Measurements from ENCODE around the gene DDX17. TPM values are rescaled to one million over a fixed set of nuclear protein-coding genes. Genes with fewer than 3 reads are reported as not detected.

Gene DDX17
- total and polyA plus RNA-seq, 10 of the 15 experiments (the other 5 are each of a cell fraction or from before 2014, with no cell fraction given) = 25.2 to 778 (median 266) TPM

DNA sequence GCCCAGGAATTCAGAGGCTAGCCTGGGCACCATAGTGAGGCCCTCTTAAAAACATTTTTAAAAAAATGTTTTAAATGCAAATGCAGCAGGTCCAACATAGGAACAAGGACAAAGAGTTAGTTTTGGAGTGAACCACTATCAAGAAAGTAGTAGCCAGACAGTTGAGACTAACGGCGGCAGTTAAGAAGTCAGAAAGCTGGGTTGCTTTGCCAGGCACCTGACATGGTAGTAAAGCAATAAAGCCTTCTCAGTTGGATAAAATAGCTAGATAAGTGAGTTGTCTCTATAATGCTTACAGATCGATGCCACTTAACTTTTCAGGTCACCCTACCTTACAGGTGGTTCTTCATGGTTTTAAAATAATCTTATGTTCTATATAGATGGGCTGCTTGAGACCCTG is 16.9 kb upstream of the DDX17 start:
- DNase-seq (ENCODE audit: low read depth, low spot score) (no peak), ATAC-seq (no peak), FAIRE-seq (no peak)
- POLR2A ChIA-PET = interaction anchor here (0.9 kb wide), 1 partner anchor 45 kb away, joined by 3 read pairs; no protein-coding TSS in a partner anchor
- no peak overlapping the region for H3K27ac ChIP-seq (ENCODE audit: control insufficient read depth, insufficient read depth)
- H3K9me3 ChIP-seq (replicated peaks; ENCODE audit: control insufficient read depth, insufficient read depth, low read length) = no peaks in the 10 kb centered on the region
- H3K4me3 ChIP-seq = no peak overlapping the region
- H3K36me3 ChIP-seq (ENCODE audit: control insufficient read depth in 2 of 2, insufficient read depth in 2 of 2, low read length in 1 of 2) = no peaks in the 10 kb centered on the region
- no peak overlapping the region for H3K9ac ChIP-seq (ENCODE audit: control insufficient read depth, insufficient read depth, low read length)
- in situ Hi-C loops (cut with MboI) (no loop called here), intact Hi-C loops (cut with micrococcal nuclease; ENCODE audit: unreplicated experiment) (no loop called here)
- no TSS peak for BruUV-seq (replicated peaks)
- H3K27me3 ChIP-seq (replicated peaks in 1 of 2; ENCODE audit: control insufficient read depth in 2 of 2, insufficient read depth in 2 of 2, low read length in 1 of 2) = no peaks in the 10 kb centered on the region
- RAD21 ChIA-PET (ENCODE audit: unreplicated experiment) = no interaction called here
- SMC1A ChIA-PET (ENCODE audit: uncharacterized antibody, unreplicated experiment) = interaction anchor here (0.5 to 1.7 kb wide), 4 partner anchors 19 to 218 kb away, joined by 3 to 5 read pairs (median 3); no protein-coding TSS in a partner anchor
- no peak overlapping the region for H3K4me2 ChIP-seq (ENCODE audit: control insufficient read depth, insufficient read depth)
- no peak overlapping the region for H2AFZ ChIP-seq (ENCODE audit: control insufficient read depth, low read depth, low read length)
- no peaks in the 10 kb centered on the region for H4K20me1 ChIP-seq (ENCODE audit: control insufficient read depth, insufficient read depth)
- TF ChIP-seq CHD1 (IDR thresholded peaks at IDR 0.05; ENCODE audit: low read depth, low read length) = no peak
- no peak for TF ChIP-seq RAD21 (IDR thresholded peaks at IDR 0.05; ENCODE audit: insufficient read depth, low read depth, low read length)
- no peak for TF ChIP-seq ZNF384 (IDR thresholded peaks at IDR 0.05; ENCODE audit: borderline replicate concordance, low read depth, low read length)
- TF ChIP-seq KLF5 (IDR thresholded peaks at IDR 0.05; ENCODE audit: partially characterized antibody) = no peak
- no peak for TF ChIP-seq FOXM1 (IDR thresholded peaks at IDR 0.05; ENCODE audit: low read depth, low read length)
- no peak for TF ChIP-seq ZNF207 (IDR thresholded peaks at IDR 0.05; ENCODE audit: borderline replicate concordance)
- no peak for TF ChIP-seq CBFB (IDR thresholded peaks at IDR 0.05; ENCODE audit: low read depth)
- TF ChIP-seq IRF4 (IDR thresholded peaks at IDR 0.05; ENCODE audit: low read depth, low read length) = no peak
- no peak for TF ChIP-seq BMI1 (IDR thresholded peaks at IDR 0.05; ENCODE audit: borderline replicate concordance)
- no peak for TF ChIP-seq RUNX3 (IDR thresholded peaks at IDR 0.05; ENCODE audit: low read length)
- TF ChIP-seq NFIC (IDR thresholded peaks at IDR 0.05; ENCODE audit: low read depth, low read length) = no peak
- TF ChIP-seq RCOR1 (conservative IDR thresholded peaks at IDR 0.05; ENCODE audit: low read depth, low read length) = no peak
- CTCF ChIA-PET = interaction anchor here (0.8 to 2.7 kb wide), 6 partner anchors 8 to 423 kb away, joined by 3 to 13 read pairs (median 4); no protein-coding TSS in a partner anchor
- H3K4me1 ChIP-seq (ENCODE audit: control insufficient read depth, insufficient read depth, low read length) = no peaks in the 10 kb centered on the region
- 96% methylated on average over 3 of the region's 3 CpGs for WGBS (ENCODE audit: insufficient coverage, insufficient replicate concordance, low lambda C conversion rate, missing lambda C conversion rate)
- H3K79me2 ChIP-seq (ENCODE audit: control insufficient read depth, insufficient read depth, low read length) = no peaks in the 10 kb centered on the region
